Esophagus muscularis mucosa (tissue), 2 donors: ENCODE measurements around the gene MTHFD2L.

Experiments
- POLR2A ChIP-seq: fragments of 450-650 bp; IDR thresholded peaks from one replicate; pipeline ENCODE4 v1.6.1; 2017; ENCODE audit warnings: antibody characterized with exemption, moderate library complexity, mild to moderate bottlenecking, low read depth
- POLR2AphosphoS5 ChIP-seq, 2 donors: sonication (generic); formaldehyde crosslinking; IDR thresholded peaks; one replicate each; pipeline ENCODE4 v1.6.1; 2017; ENCODE audit warnings: antibody characterized with exemption in 2 of 2

DNA sequence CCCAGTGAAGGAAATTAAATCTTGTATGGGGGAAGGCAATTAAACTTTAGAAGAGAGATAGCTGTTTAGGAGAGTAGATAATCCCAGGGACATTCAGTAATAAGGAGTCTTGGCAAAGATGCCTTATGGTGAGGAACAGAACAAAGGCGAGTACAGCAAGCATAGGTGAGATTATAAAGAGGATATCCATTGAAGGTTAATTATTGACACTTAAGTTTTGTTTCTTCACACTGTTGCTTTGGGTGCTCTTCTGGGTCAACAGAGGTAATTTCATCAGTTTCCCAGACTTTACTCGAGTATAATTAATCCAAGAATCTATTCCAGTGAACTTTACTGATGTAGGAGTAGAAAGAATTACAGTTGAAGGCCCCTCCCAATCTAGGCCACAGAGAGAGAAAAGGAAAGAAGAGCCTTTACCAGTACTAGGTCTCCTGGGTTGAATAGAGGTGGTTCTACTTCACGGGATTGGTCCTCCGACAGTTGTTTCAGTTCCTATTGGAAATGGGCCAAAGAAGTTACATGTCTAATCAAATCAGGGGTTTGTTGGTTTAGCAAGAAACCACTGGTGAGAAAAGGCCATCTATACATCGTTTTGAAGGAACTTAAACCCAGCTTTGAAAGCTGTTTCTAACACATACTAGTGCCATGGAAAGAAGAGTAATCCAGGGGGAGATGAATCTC lies 177.6 kb downstream of the MTHFD2L start:
- TF ChIP-seq POLR2A (no peak), POLR2AphosphoS5 (IDR thresholded peaks at IDR 0.05) (no peak)
